Ectodermal cell (in vitro differentiated cells): Measurements from ENCODE around the gene KRT25.
"Not testable (repeated sequence)": the region's sequence is repeated elsewhere in the genome, so short reads cannot be mapped to it uniquely, and the experiment has no call there.

Experiments
- H3K27ac ChIP-seq: 2 replicates; pipeline ENCODE4 v1.7.0; 2013; ENCODE audit warnings: mild to moderate bottlenecking, low read depth, low read length; ENCODE audit not compliant: insufficient read depth, poor library complexity, severe bottlenecking
- H3K27me3 ChIP-seq: 2 replicates; pipeline ENCODE4 v1.7.0; 2013; ENCODE audit warnings: mild to moderate bottlenecking, low read length; ENCODE audit not compliant: insufficient read depth, control insufficient read depth, poor library complexity, severe bottlenecking
- H3K36me3 ChIP-seq: one replicate; pipeline ENCODE4 v1.7.0; 2013; ENCODE audit warnings: low read length; ENCODE audit not compliant: control insufficient read depth, insufficient read depth
- H3K4me1 ChIP-seq: one replicate; pipeline ENCODE4 v1.7.0; 2013; ENCODE audit warnings: low read length; ENCODE audit not compliant: control insufficient read depth, insufficient read depth
- H3K4me3 ChIP-seq: 2 replicates; pipeline ENCODE4 v1.7.0; 2013; ENCODE audit warnings: low read depth, low read length, control low read depth; ENCODE audit not compliant: insufficient read depth
- H3K9me3 ChIP-seq: 2 replicates; pipeline ENCODE4 v1.7.0; 2013; ENCODE audit warnings: mild to moderate bottlenecking, low read length, moderate library complexity; ENCODE audit not compliant: control insufficient read depth
- WGBS, 2 experiments: methylation state at CpG; one replicate each; pipeline ENCODE4 v1.1.7; 2013; ENCODE audit warnings: missing lambda C conversion rate in 2 of 2; 5-methylcytosine and 5-hydroxymethylcytosine counted together

KRT25 gene

GRCh38 chr17:40760105-40761016 lies 5.2 kb upstream of the KRT25 start:
- no peak overlapping the region for H3K27ac ChIP-seq
- no peaks in the 10 kb centered on the region for H3K27me3 ChIP-seq
- no peaks in the 10 kb centered on the region for H3K36me3 ChIP-seq
- H3K9me3 ChIP-seq = no peaks in the 10 kb centered on the region
- no peak overlapping the region for H3K4me3 ChIP-seq
- no peaks in the 10 kb centered on the region for H3K4me1 ChIP-seq
- 75% methylated on average over 1 of the region's 1 CpG; no CpG with 5 or more reads in 1 of the 2 experiments for WGBS, 2 experiments

GRCh38 chr17:40753804-40754203 lies 1.3 kb downstream of the KRT25 start:
- Histone ChIP-seq H3K4me3 (no peak overlapping the region), H3K36me3 (no peaks in the 10 kb centered on the region), H3K9me3 (no peaks in the 10 kb centered on the region), H3K27ac (no peak overlapping the region), H3K27me3 (no peaks in the 10 kb centered on the region), H3K4me1 (no peaks in the 10 kb centered on the region)
- WGBS, 2 experiments = 91 to 92% methylated on average over 3 of the region's 3 CpGs

- 92% methylated on average over 14 of the region's 14 CpGs for WGBS, 2 experiments
- H3K4me1 ChIP-seq = no peaks in the 10 kb centered on the region
- H3K27ac ChIP-seq = no peak overlapping the region
- no peaks in the 10 kb centered on the region for H3K27me3 ChIP-seq
- no peaks in the 10 kb centered on the region for H3K9me3 ChIP-seq
- no peak overlapping the region for H3K4me3 ChIP-seq
- no peaks in the 10 kb centered on the region for H3K36me3 ChIP-seq
Observed at GRCh38 chr17:40751065-40751464, 4.1 kb downstream of the KRT25 start.

- Histone ChIP-seq H3K4me3 (no peak overlapping the region), H3K27ac (no peak overlapping the region), H3K4me1 (no peaks in the 10 kb centered on the region), H3K36me3 (no peaks in the 10 kb centered on the region), H3K27me3 (no peaks in the 10 kb centered on the region), H3K9me3 (no peaks in the 10 kb centered on the region)
- WGBS, 2 experiments = 87 to 91% methylated on average over 6 of the region's 6 CpGs
Observed at GRCh38 chr17:40750391-40750790, 4.7 kb downstream of the KRT25 start.

- H3K4me3 ChIP-seq, H3K27ac ChIP-seq, H3K27me3 ChIP-seq, H3K36me3 ChIP-seq, H3K4me1 ChIP-seq, H3K9me3 ChIP-seq: not testable (repeated sequence)
- 100% methylated on average over 1 of the region's 1 CpG; no CpG with 5 or more reads in 1 of the 2 experiments for WGBS, 2 experiments
Observed at GRCh38 chr17:40748666-40749065, 6.5 kb downstream of the KRT25 start.

DNA sequence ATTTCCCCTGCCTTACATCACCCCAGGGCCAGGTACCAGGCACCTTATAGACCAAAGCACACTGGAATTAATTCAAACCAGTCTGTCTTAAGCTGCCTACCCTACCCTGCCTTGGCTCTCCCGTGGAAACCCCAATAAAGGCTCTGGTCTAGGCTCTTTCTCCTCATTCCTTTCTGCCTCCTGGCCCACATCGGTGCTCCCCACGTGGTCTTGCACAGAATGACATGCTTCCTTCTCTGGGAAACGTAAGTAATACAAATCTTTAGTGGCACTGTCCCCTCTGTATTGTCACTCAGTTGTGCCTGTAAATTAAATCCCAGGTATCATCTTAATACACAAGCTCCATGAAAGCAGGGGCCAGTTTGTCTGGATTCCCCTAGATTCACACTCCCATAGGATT lies 16.6 kb downstream of the KRT25 start:
- Histone ChIP-seq H3K27me3 (no peaks in the 10 kb centered on the region), H3K36me3 (no peaks in the 10 kb centered on the region), H3K9me3 (no peaks in the 10 kb centered on the region), H3K4me1 (no peaks in the 10 kb centered on the region), H3K27ac (no peak overlapping the region), H3K4me3 (no peak overlapping the region)
- WGBS, 2 experiments = 67 to 70% methylated on average over 4 of the region's 4 CpGs

GRCh38 chr17:40735016-40735415 lies 20.1 kb downstream of the KRT25 start:
- Histone ChIP-seq H3K9me3 (no peaks in the 10 kb centered on the region), H3K4me3 (no peak overlapping the region), H3K27ac (no peak overlapping the region), H3K36me3 (no peaks in the 10 kb centered on the region), H3K27me3 (no peaks in the 10 kb centered on the region), H3K4me1 (no peaks in the 10 kb centered on the region)
- 89 to 95% methylated on average over 1 of the region's 1 CpG for WGBS, 2 experiments

- Histone ChIP-seq H3K27me3 (no peaks in the 10 kb centered on the region), H3K4me3 (no peak overlapping the region), H3K27ac (no peak overlapping the region), H3K4me1 (no peaks in the 10 kb centered on the region), H3K9me3 (no peaks in the 10 kb centered on the region), H3K36me3 (no peaks in the 10 kb centered on the region)
- WGBS, 2 experiments = 91 to 94% methylated on average over 6 of the region's 6 CpGs
Observed at GRCh38 chr17:40734018-40734417, 21.1 kb downstream of the KRT25 start.

DNA sequence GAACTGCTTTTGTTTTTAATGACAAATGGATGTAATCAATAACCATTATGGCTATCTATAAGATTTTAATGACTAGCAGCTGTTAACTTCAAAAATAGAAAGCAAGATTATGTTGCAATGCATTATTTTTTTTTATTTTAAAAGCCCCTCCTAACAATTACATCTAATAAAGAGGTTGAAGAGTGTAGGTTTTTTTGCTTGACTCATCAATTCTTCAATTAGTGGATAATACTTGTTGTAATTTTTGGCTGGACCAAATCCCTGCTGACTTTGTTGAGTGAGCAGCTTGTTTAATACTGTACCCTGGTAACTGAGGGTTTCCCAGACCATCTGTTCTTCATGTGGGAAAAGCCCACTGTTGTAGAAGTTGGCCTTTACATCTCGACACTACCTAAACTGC lies 24.2 kb downstream of the KRT25 start:
- H3K27ac ChIP-seq = no peak overlapping the region
- H3K9me3 ChIP-seq = no peaks in the 10 kb centered on the region
- no peaks in the 10 kb centered on the region for H3K36me3 ChIP-seq
- 89 to 90% methylated on average over 1 of the region's 1 CpG for WGBS, 2 experiments
- H3K4me3 ChIP-seq = no peak overlapping the region
- no peaks in the 10 kb centered on the region for H3K27me3 ChIP-seq
- H3K4me1 ChIP-seq = no peaks in the 10 kb centered on the region

DNA sequence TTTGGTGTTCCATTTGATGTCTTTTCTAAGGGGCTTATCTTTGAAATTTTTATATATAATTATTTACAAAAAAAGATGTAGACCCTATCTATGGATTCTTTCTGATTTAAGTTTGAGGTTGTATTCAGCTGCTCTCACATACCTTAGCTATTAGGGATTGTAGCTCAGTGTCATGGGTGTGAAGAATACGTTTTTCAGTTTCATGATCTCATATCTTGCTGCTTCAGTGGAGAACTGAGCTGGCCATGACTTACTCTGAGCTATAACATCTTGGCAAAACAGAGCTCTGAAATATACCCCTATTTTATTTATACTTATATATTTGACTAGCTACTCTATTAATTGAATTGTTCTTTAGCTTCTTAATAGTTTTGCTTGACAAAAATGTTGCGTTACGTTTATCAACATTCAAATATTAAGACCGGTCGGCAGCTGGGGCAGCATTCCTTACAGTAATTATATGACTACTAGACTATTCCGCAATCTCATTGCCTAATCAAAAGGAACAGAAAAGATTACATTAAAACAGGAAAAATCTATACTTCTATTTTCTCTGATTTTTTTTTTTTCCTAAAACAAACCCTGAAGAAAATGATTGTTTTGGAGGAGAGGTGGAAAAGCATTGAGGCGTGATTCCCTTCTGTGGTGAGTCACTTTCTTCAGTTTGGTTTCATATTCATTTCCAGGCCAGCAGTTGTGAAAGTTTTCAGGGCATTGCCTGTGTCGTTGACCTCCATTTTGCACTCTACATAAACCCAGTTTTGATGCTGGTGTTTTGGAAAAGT lies 27.5 kb downstream of the KRT25 start:
- no peaks in the 10 kb centered on the region for H3K4me1 ChIP-seq
- H3K4me3 ChIP-seq = no peak overlapping the region
- WGBS, 2 experiments = 88 to 93% methylated on average over 8 of the region's 8 CpGs
- no peak overlapping the region for H3K27ac ChIP-seq
- no peaks in the 10 kb centered on the region for H3K36me3 ChIP-seq
- H3K27me3 ChIP-seq = no peaks in the 10 kb centered on the region
- H3K9me3 ChIP-seq = no peaks in the 10 kb centered on the region
